SK-N-SH (cell line): ENCODE measurements around the gene CACNA1E. TPM values are rescaled to one million over a fixed set of nuclear protein-coding genes. Genes with fewer than 3 reads are reported as not detected.

Experiments
- CTCF ChIA-PET: fragments of 300-600, 350-600 bp; formaldehyde crosslinking; extraction: SDS; loops from one replicate; lab custom pipeline; 2021; lab: Yijun Ruan, JAX
- POLR2A ChIA-PET: fragments of 350-600 bp; sonication (Branson Sonifier 250); formaldehyde crosslinking; extraction: SDS; loops from one replicate; lab custom pipeline; 2020; ENCODE audit warnings: antibody characterized with exemption, inconsistent platforms; lab: Yijun Ruan, JAX
- DNase-seq: peaks from one replicate; pipeline ENCODE4 v3.0.0; 2012
- H2AFZ ChIP-seq: fragments of 200-600 bp; sonication (generic); 2 replicates; pipeline ENCODE4 v1.8.1; 2016; ENCODE audit warnings: antibody characterized with exemption, mild to moderate bottlenecking, low read depth
- H3F3A ChIP-seq: fragments of 200-600 bp; sonication (generic); replicated peaks from 2 replicates; pipeline ENCODE3; 2016; ENCODE audit warnings: antibody characterized with exemption, mild to moderate bottlenecking; ENCODE audit not compliant: insufficient read depth
- H3K27ac ChIP-seq, 2 experiments: fragments of 200-500 bp in 1 of 2; fragments of 200-600 bp in 1 of 2; sonication (Bioruptor generic) in 1 of 2; sonication (generic), shearing (Covaris generic) in 1 of 2; 2 replicates each; pipeline versions ENCODE4 v1.5.1 to v1.6.1; 2014 to 2016; ENCODE audit warnings: low read depth in 2 of 2, inconsistent platforms in 1 of 2, low read length in 1 of 2, mild to moderate bottlenecking in 1 of 2, mixed read lengths in 1 of 2
- H3K27me3 ChIP-seq: fragments of 200-600 bp; sonication (generic), shearing (Covaris generic); 2 replicates; pipeline ENCODE4 v1.6.1; 2016; ENCODE audit warnings: mixed run types; ENCODE audit not compliant: insufficient read depth
- H3K36me3 ChIP-seq, 2 experiments: fragments of 200-500 bp in 1 of 2; fragments of 200-600 bp in 1 of 2; sonication (Bioruptor generic) in 1 of 2; sonication (generic) in 1 of 2; replicated peaks in 1 of 2; 2 replicates each; pipeline versions ENCODE3 to v1.5.1; 2014 to 2016; ENCODE audit warnings: low read length in 1 of 2, mild to moderate bottlenecking in 1 of 2; ENCODE audit not compliant: insufficient read depth in 2 of 2, control insufficient read depth in 1 of 2
- H3K4me1 ChIP-seq, 2 experiments: fragments of 200-500 bp in 1 of 2; fragments of 200-600 bp in 1 of 2; sonication (Bioruptor generic) in 1 of 2; sonication (generic), shearing (Covaris generic) in 1 of 2; 2 replicates each; pipeline versions ENCODE4 v1.5.1 to v1.6.1; 2014 to 2016; ENCODE audit warnings: low read depth in 1 of 2, low read length in 1 of 2, mixed run types in 1 of 2; ENCODE audit not compliant: insufficient read depth in 2 of 2, control insufficient read depth in 1 of 2
- H3K4me2 ChIP-seq: fragments of 200-600 bp; sonication (generic), shearing (Covaris generic); 2 replicates; pipeline ENCODE4 v1.6.1; 2017; ENCODE audit warnings: mixed run types
- H3K4me3 ChIP-seq, 2 experiments: fragments of 200-500 bp in 1 of 2; fragments of 200-600 bp in 1 of 2; sonication (Bioruptor generic) in 1 of 2; sonication (generic), shearing (Covaris generic) in 1 of 2; 2 replicates each; pipeline versions ENCODE4 v1.5.1 to v1.8.1; 2014 to 2016; ENCODE audit warnings: low read depth in 2 of 2, inconsistent platforms in 1 of 2, low read length in 1 of 2, mild to moderate bottlenecking in 1 of 2, mixed read lengths in 1 of 2, moderate library complexity in 1 of 2
- H3K79me2 ChIP-seq: fragments of 200-600 bp; sonication (generic); 2 replicates; pipeline ENCODE4 v1.8.1; 2017; ENCODE audit warnings: mild to moderate bottlenecking; ENCODE audit not compliant: insufficient read depth
- H3K9ac ChIP-seq: fragments of 200-600 bp; sonication (generic); 2 replicates; pipeline ENCODE4 v1.6.1; 2017; ENCODE audit warnings: mixed run types
- H3K9me2 ChIP-seq: fragments of 200-600 bp; sonication (generic); 2 replicates; pipeline ENCODE4 v1.6.1; 2017; ENCODE audit warnings: mixed run types
- H3K9me3 ChIP-seq: fragments of 200-600 bp; sonication (generic); 2 replicates; pipeline ENCODE4 v1.6.1; 2017; ENCODE audit warnings: mixed run types, mild to moderate bottlenecking, moderate library complexity
- H4K20me1 ChIP-seq: fragments of 200-600 bp; sonication (generic); 2 replicates; pipeline ENCODE4 v1.6.1; 2017; ENCODE audit warnings: mild to moderate bottlenecking, mixed run types; ENCODE audit not compliant: insufficient read depth
- ELF1 ChIP-seq: IDR thresholded peaks from 2 replicates; pipeline ENCODE4 v1.4.0; 2012
- EP300 ChIP-seq, 2 experiments: IDR thresholded peaks; 2 replicates each; pipeline versions ENCODE4 v1.4.0 to v1.6.1; 2012; ENCODE audit warnings: borderline replicate concordance in 1 of 2, low read depth in 1 of 2, low read length in 1 of 2
- FOXJ3 ChIP-seq: sonication (generic); formaldehyde crosslinking; IDR thresholded peaks from 2 replicates; pipeline ENCODE4 v1.5.1; 2020; ENCODE audit warnings: mild to moderate bottlenecking, missing genetic modification reagents
- FOXM1 ChIP-seq: IDR thresholded peaks from 2 replicates; pipeline ENCODE4 v1.4.0; 2012; ENCODE audit warnings: low read depth, mild to moderate bottlenecking
- IRF3 ChIP-seq: fragments of 150-350 bp; IDR thresholded peaks from 2 replicates; pipeline ENCODE4 v1.6.1; 2016; ENCODE audit warnings: mild to moderate bottlenecking, low read depth, low read length
- NFIC ChIP-seq: IDR thresholded peaks from 2 replicates; pipeline ENCODE4 v1.4.0; 2012; ENCODE audit warnings: borderline replicate concordance
- RXRA ChIP-seq: IDR thresholded peaks from 2 replicates; pipeline ENCODE4 v1.4.0; 2012; ENCODE audit warnings: low read depth, mild to moderate bottlenecking, borderline replicate concordance
- SMC3 ChIP-seq: IDR thresholded peaks from 2 replicates; pipeline ENCODE4 v1.6.1; 2012; ENCODE audit warnings: low read depth, low read length, improper control_type of control experiment
- TCF12 ChIP-seq: IDR thresholded peaks from 2 replicates; pipeline ENCODE4 v1.4.0; 2012
- TEAD4 ChIP-seq: IDR thresholded peaks from 2 replicates; pipeline ENCODE4 v1.4.0; 2012; ENCODE audit warnings: mild to moderate bottlenecking, borderline replicate concordance; ENCODE audit not compliant: insufficient read depth
- ZBTB33 ChIP-seq: IDR thresholded peaks from 2 replicates; pipeline ENCODE4 v1.4.0; 2012; ENCODE audit warnings: low read depth, borderline replicate concordance
- polyA plus RNA-seq, 3 experiments: library from polyadenylated mRNA; depleted of rRNA; stranded (reverse); fragments of >200 nt; gene quantifications; 2 replicates each; pipeline ENCODE4 v1.2.3, GENCODE V29; 2012
- TF ChIP-seq, protein P1 (sequence below): IDR thresholded peaks from 2 replicates; pipeline ENCODE4 v1.6.1; 2012; ENCODE audit warnings: mild to moderate bottlenecking, low read depth, low read length, moderate library complexity

The CACNA1E gene
- polyA plus RNA-seq, 1 of the 3 experiments (the other 2 are of a cell fraction), result not detected

- Histone ChIP-seq H3K9me2 (no peaks in the 10 kb centered on the region), H3K4me3 (no peak overlapping the region), H3K4me2 (no peak overlapping the region), H3K9ac (no peak overlapping the region), H3K27me3 (no peaks in the 10 kb centered on the region), H3K9me3 (no peaks in the 10 kb centered on the region), H2AFZ (no peak overlapping the region), H3K4me1 (no peaks in the 10 kb centered on the region), H4K20me1 (no peaks in the 10 kb centered on the region), H3K36me3 (no peaks in the 10 kb centered on the region), H3F3A (no peaks in the 10 kb centered on the region), H3K79me2 (no peaks in the 10 kb centered on the region), H3K27ac (no peak overlapping the region)
- DNase-seq, result no peak
- ChIA-PET CTCF (no interaction called here), POLR2A (no interaction called here)
- TF ChIP-seq, protein P1, sequence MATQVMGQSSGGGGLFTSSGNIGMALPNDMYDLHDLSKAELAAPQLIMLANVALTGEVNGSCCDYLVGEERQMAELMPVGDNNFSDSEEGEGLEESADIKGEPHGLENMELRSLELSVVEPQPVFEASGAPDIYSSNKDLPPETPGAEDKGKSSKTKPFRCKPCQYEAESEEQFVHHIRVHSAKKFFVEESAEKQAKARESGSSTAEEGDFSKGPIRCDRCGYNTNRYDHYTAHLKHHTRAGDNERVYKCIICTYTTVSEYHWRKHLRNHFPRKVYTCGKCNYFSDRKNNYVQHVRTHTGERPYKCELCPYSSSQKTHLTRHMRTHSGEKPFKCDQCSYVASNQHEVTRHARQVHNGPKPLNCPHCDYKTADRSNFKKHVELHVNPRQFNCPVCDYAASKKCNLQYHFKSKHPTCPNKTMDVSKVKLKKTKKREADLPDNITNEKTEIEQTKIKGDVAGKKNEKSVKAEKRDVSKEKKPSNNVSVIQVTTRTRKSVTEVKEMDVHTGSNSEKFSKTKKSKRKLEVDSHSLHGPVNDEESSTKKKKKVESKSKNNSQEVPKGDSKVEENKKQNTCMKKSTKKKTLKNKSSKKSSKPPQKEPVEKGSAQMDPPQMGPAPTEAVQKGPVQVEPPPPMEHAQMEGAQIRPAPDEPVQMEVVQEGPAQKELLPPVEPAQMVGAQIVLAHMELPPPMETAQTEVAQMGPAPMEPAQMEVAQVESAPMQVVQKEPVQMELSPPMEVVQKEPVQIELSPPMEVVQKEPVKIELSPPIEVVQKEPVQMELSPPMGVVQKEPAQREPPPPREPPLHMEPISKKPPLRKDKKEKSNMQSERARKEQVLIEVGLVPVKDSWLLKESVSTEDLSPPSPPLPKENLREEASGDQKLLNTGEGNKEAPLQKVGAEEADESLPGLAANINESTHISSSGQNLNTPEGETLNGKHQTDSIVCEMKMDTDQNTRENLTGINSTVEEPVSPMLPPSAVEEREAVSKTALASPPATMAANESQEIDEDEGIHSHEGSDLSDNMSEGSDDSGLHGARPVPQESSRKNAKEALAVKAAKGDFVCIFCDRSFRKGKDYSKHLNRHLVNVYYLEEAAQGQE, result no peak
- TF ChIP-seq EP300 (IDR thresholded peaks at IDR 0.05; ENCODE audit: borderline replicate concordance in 1 of 2, low read depth in 1 of 2, low read length in 1 of 2) (no peak), TEAD4 (no peak), NFIC (no peak), ELF1 (no peak), SMC3 (no peak), ZBTB33 (no peak), FOXJ3 (no peak), IRF3 (no peak), RXRA (no peak), TCF12 (no peak), FOXM1 (no peak)
Observed at GRCh38 chr1:181817091-181817490, 333.8 kb downstream of the CACNA1E start.
